K562 (cell line): Measurements from ENCODE around the gene VMP1. TPM values are rescaled to one million over a fixed set of nuclear protein-coding genes. Genes with fewer than 3 reads are reported as not detected.

ENCODE experiments used
- ATAC-seq: fragments of 200-7000 bp; cut with Tn5 transposase; 3 replicates; pipeline ENCODE4 v1.9.1; 2020; ENCODE audit warnings: moderate library complexity
- BruUV-seq: library from RNA; stranded (reverse); fragments of 400-500 nt; replicated peaks from 2 replicates; lab custom pipeline; 2021; lab: Mats Ljungman, UMichigan
- CTCF ChIA-PET: fragments of 300-600 bp; formaldehyde crosslinking; extraction: SDS; loops from one replicate; lab custom pipeline; 2021; ENCODE audit warnings: low intra/inter-chr PET ratio; lab: Yijun Ruan, JAX
- POLR2A ChIA-PET: fragments of 300-600, 350-650 bp; sonication (Branson Sonifier 250); formaldehyde crosslinking; extraction: SDS; loops from one replicate; lab custom pipeline; 2021; ENCODE audit warnings: antibody characterized with exemption, inconsistent platforms; lab: Yijun Ruan, JAX
- DNase-seq, 4 experiments: peaks; one replicate each; pipeline versions ENCODE4 v3.0.0 to v3.0.0-alpha.2; 2011 to 2018; ENCODE audit warnings: low spot score in 3 of 4, mixed read lengths in 3 of 4; ENCODE audit errors: extremely low read depth in 1 of 4
- FAIRE-seq: peaks from 2 replicates; lab custom pipeline; 2011; peaks lifted over from hg19 to GRCh38; lab: Jason Lieb, UNC
- H2AFZ ChIP-seq: 2 replicates; pipeline ENCODE4 v1.6.0; 2011; ENCODE audit warnings: low read depth, low read length, control low read depth, inconsistent platforms
- H3K27ac ChIP-seq: fragments of 200-600 bp; 3 replicates; pipeline ENCODE4 v1.8.0; 2011; ENCODE audit warnings: low read depth, mild to moderate bottlenecking, control low read depth, inconsistent platforms, low read length, moderate library complexity, mixed read lengths; ENCODE audit errors: extremely low read depth
- H3K27me3 ChIP-seq, 2 experiments: fragments of 300-600 bp in 1 of 2; 2 replicates in 1 of 2; 3 replicates in 1 of 2; pipeline versions ENCODE4 v1.6.0 to v1.8.0; 2011; ENCODE audit warnings: inconsistent platforms in 2 of 2, low read length in 2 of 2, mild to moderate bottlenecking in 1 of 2, mixed read lengths in 1 of 2, moderate library complexity in 1 of 2; ENCODE audit not compliant: control insufficient read depth in 2 of 2, insufficient read depth in 2 of 2
- H3K36me3 ChIP-seq: fragments of 300-600 bp; 3 replicates; pipeline ENCODE4 v1.8.0; 2011; ENCODE audit warnings: mild to moderate bottlenecking, low read length, inconsistent platforms; ENCODE audit not compliant: control insufficient read depth, insufficient read depth
- H3K4me1 ChIP-seq, 2 experiments: fragments of 200-600 bp in 1 of 2; replicated peaks in 1 of 2; 2 replicates in 1 of 2; 3 replicates in 1 of 2; pipeline versions ENCODE4 v1.5.1 to v1.8.0; 2011; ENCODE audit warnings: inconsistent platforms in 2 of 2, low read length in 2 of 2, mild to moderate bottlenecking in 1 of 2, mixed read lengths in 1 of 2, moderate library complexity in 1 of 2; ENCODE audit not compliant: control insufficient read depth in 2 of 2, insufficient read depth in 2 of 2
- H3K4me2 ChIP-seq: 2 replicates; pipeline ENCODE4 v1.6.1; 2011; ENCODE audit warnings: low read length, control low read depth, inconsistent platforms, mixed read lengths; ENCODE audit not compliant: insufficient read depth
- H3K4me3 ChIP-seq: fragments of 200-600 bp; sonication (generic), shearing (Covaris generic); 2 replicates; pipeline ENCODE4 v1.5.1; 2016; ENCODE audit warnings: control low read depth, inconsistent platforms
- H3K79me2 ChIP-seq: fragments of 200-600 bp; 3 replicates; pipeline ENCODE4 v1.8.0; 2011; ENCODE audit warnings: low read length, inconsistent platforms; ENCODE audit not compliant: control insufficient read depth, insufficient read depth
- H3K9ac ChIP-seq, 2 experiments: 2 replicates each; pipeline versions ENCODE4 v1.6.0 to v1.6.1; 2011; ENCODE audit warnings: low read depth in 2 of 2, low read length in 2 of 2, control low read depth in 1 of 2, inconsistent platforms in 1 of 2, mild to moderate bottlenecking in 1 of 2, mixed read lengths in 1 of 2; ENCODE audit not compliant: insufficient read depth in 1 of 2
- H3K9me1 ChIP-seq: one replicate; pipeline ENCODE4 v1.6.0; 2011; ENCODE audit warnings: inconsistent platforms, mild to moderate bottlenecking, low read length, moderate library complexity; ENCODE audit not compliant: control insufficient read depth, insufficient read depth
- H3K9me3 ChIP-seq: replicated peaks from 2 replicates; pipeline ENCODE4 v1.5.1; 2011; ENCODE audit warnings: low read depth, low read length, inconsistent platforms; ENCODE audit not compliant: control insufficient read depth, insufficient read depth
- H4K20me1 ChIP-seq: replicated peaks from 2 replicates; pipeline ENCODE4 v1.6.1; 2011; ENCODE audit warnings: low read length, inconsistent platforms, mixed read lengths; ENCODE audit not compliant: control insufficient read depth, insufficient read depth
- CBFA2T3 ChIP-seq: fragments of 450-650 bp; IDR thresholded peaks from 2 replicates; pipeline ENCODE4 v1.6.1; 2017
- CREM ChIP-seq: IDR thresholded peaks from 2 replicates; pipeline ENCODE4 v1.6.1; 2014; ENCODE audit warnings: antibody characterized with exemption, low read depth
- FIP1L1 ChIP-seq: fragments of 200-400 bp; formaldehyde crosslinking; IDR thresholded peaks from 2 replicates; pipeline ENCODE4 v1.6.1; 2018; ENCODE audit warnings: mild to moderate bottlenecking, low read depth, low read length; ENCODE audit not compliant: poor library complexity, severe bottlenecking
- JUNB ChIP-seq: fragments of 450-650 bp; formaldehyde crosslinking; conservative IDR thresholded peaks from 2 replicates; pipeline ENCODE4 v1.4.0; 2020; ENCODE audit warnings: mild to moderate bottlenecking
- PURB ChIP-seq: sonication (generic); formaldehyde crosslinking; IDR thresholded peaks from 2 replicates; pipeline ENCODE4 v1.9.0; 2021; ENCODE audit warnings: low read depth, mild to moderate bottlenecking, missing genetic modification reagents
- RFX1 ChIP-seq: fragments of 450-650 bp; IDR thresholded peaks from 2 replicates; pipeline ENCODE4 v1.6.1; 2016; ENCODE audit warnings: mild to moderate bottlenecking, moderate library complexity
- SIN3B ChIP-seq: fragments of 450-650 bp; IDR thresholded peaks from 2 replicates; pipeline ENCODE4 v1.6.1; 2017; ENCODE audit warnings: low read depth, mild to moderate bottlenecking, moderate library complexity
- TCF3 ChIP-seq: sonication (generic); formaldehyde crosslinking; IDR thresholded peaks from 2 replicates; pipeline ENCODE4 v1.4.0; 2020; ENCODE audit warnings: mild to moderate bottlenecking, missing genetic modification reagents
- TEAD1 ChIP-seq, 2 experiments: fragments of 450-650 bp in 1 of 2; sonication (generic) in 1 of 2; formaldehyde crosslinking; IDR thresholded peaks; 2 replicates each; pipeline versions ENCODE4 v1.4.0 to v1.8.0; 2020 to 2022; ENCODE audit warnings: mild to moderate bottlenecking in 2 of 2, missing genetic modification reagents in 1 of 2
- WGBS: fragments of 100-300 bp; shearing (Covaris generic); methylation state at CpG from one replicate; pipeline ENCODE4 v1.1.6; 2016; ENCODE audit warnings: low coverage, mixed read lengths; ENCODE audit not compliant: insufficient coverage; ENCODE audit errors: missing lambda C conversion rate; 5-methylcytosine and 5-hydroxymethylcytosine counted together
- in situ Hi-C: fragments of 300-500 bp; cut with MboI; formaldehyde crosslinking; loops from 4 replicates; pipeline ENCODE4 v1.15.0; 2018; ENCODE audit warnings: inconsistent platforms, mixed read lengths
- intact Hi-C: fragments of 100-400 bp; cut with micrococcal nuclease; formaldehyde crosslinking; loops from 2 replicates; pipeline ENCODE4 v1.14.2; 2022
- polyA plus RNA-seq, 8 experiments: library from polyadenylated mRNA; depleted of rRNA in 4 of 8; stranded (reverse) in 5 of 8; unstranded in 3 of 8; fragments of >200 nt; fragmentation: Nextera tagmentation in 2 of 8; fragmentation: Illumina TruSeq in 1 of 8; extraction: Ambion mirVana in 2 of 8; extraction: Trizol in 1 of 8; gene quantifications; 2 replicates each; pipeline versions ENCODE4 v1.2.1 to v1.2.3, GENCODE V29; 2011 to 2014; ENCODE audit warnings: inconsistent platforms in 1 of 8, missing spikeins in 1 of 8
- total RNA-seq, 7 experiments: library from RNA; depleted of rRNA in 6 of 7; stranded (reverse); fragments of >200 nt in 6 of 7; fragmentation: Illumina TruSeq in 2 of 7; extraction: Trizol in 2 of 7; gene quantifications; 2 replicates each; pipeline versions ENCODE4 v1.2.1 to v1.2.3, GENCODE V29; 2011 to 2021; ENCODE audit warnings: low replicate concordance in 1 of 7
- TF ChIP-seq, protein P1 (sequence below): sonication (generic); formaldehyde crosslinking; IDR thresholded peaks from 2 replicates; pipeline ENCODE4 v1.8.0; 2022; ENCODE audit warnings: mild to moderate bottlenecking, missing genetic modification reagents, borderline replicate concordance
- TF ChIP-seq, protein P2 (sequence below): IDR thresholded peaks from 3 replicates; pipeline ENCODE4 v1.6.1; 2011; ENCODE audit warnings: borderline replicate concordance, mild to moderate bottlenecking; ENCODE audit not compliant: insufficient read length, insufficient read depth
- TF ChIP-seq, protein P3 (sequence below): fragments of 200-800 bp; sonication (Bioruptor generic); IDR thresholded peaks from 2 replicates; pipeline ENCODE4 v1.6.1; 2017; ENCODE audit warnings: missing genetic modification characterization, missing compliant biosample characterization

The VMP1 gene
- total and polyA plus RNA-seq, 9 of the 15 experiments (the other 6 are each of a cell fraction or from before 2014, with no cell fraction given): 123 to 304 (median 151) TPM

DNA sequence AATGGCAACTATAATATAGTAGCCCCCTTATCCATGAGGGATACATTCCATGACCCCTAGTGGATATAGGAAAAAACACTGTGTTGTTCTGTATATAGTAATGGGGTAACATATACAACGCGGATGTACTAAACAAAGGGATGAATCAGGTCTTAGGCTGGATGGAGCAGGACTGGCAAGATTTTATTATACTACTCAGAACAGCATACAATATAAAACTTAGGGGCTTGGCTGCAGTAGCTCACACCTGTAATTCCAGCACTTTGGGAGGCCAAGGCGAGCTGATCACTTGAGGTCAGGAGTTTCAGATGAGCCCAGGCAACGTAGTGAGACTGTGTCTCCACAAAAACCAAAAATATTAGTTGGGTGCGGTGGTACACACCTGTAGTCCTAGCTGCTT is 26.8 kb downstream of the VMP1 start (continued):
- TF ChIP-seq JUNB (CRISPR knock-in tag) (no peak), TEAD1 (CRISPR knock-in tag; IDR thresholded peaks at IDR 0.05) (no peak)

DNA sequence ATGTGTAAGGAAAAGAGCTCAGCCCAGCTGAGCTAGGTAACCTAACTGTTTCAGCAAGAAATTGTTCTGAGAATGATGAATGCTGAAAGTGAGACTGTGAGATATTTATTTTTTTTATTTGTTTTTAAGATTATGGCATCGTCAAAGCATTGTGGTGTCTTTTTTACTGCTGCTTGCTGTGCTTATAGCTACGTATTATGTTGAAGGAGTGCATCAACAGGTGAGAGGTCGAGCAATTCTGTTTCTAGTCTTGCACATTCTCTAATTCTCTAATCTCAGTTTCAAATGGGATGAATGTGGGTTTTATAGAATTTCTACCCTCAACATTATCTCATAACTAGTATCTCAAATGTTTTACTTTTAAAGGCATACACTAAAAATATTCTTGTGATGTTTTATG is 29.9 kb downstream of the VMP1 start:
- BruUV-seq: no TSS peak
- CTCF ChIA-PET: no interaction called here

More for the DNA sequence above, 29.9 kb downstream of the VMP1 start:
- Histone ChIP-seq H3K36me3 (peaks cover 44% of the 10 kb centered on the region; the same call in 2 of the 3 replicates), H3K4me2 (no peak overlapping the region), H3K9me1 (no peaks in the 10 kb centered on the region), H3K9ac (no peak overlapping the region), H3K27me3 (no peaks in the 10 kb centered on the region), H2AFZ (no peak overlapping the region), H3K27ac (no peak overlapping the region), H3K9me3 (no peaks in the 10 kb centered on the region), H3K79me2 (peaks cover 5% of the 10 kb centered on the region; the same call in 1 of the 3 replicates), H4K20me1 (no peaks in the 10 kb centered on the region), H3K4me3 (no peak overlapping the region), H3K4me1 (no peaks in the 10 kb centered on the region)
- FAIRE-seq (no peak), DNase-seq (no peak), ATAC-seq (no peak)
- no peak for TF ChIP-seq SIN3B
- TF ChIP-seq, protein P1, sequence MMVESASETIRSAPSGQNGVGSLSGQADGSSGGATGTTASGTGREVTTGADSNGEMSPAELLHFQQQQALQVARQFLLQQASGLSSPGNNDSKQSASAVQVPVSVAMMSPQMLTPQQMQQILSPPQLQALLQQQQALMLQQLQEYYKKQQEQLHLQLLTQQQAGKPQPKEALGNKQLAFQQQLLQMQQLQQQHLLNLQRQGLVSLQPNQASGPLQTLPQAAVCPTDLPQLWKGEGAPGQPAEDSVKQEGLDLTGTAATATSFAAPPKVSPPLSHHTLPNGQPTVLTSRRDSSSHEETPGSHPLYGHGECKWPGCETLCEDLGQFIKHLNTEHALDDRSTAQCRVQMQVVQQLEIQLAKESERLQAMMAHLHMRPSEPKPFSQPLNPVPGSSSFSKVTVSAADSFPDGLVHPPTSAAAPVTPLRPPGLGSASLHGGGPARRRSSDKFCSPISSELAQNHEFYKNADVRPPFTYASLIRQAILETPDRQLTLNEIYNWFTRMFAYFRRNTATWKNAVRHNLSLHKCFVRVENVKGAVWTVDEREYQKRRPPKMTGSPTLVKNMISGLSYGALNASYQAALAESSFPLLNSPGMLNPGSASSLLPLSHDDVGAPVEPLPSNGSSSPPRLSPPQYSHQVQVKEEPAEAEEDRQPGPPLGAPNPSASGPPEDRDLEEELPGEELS (CRISPR knock-in tag): no peak
- TF ChIP-seq RFX1: no peak
- TF ChIP-seq, protein P2, sequence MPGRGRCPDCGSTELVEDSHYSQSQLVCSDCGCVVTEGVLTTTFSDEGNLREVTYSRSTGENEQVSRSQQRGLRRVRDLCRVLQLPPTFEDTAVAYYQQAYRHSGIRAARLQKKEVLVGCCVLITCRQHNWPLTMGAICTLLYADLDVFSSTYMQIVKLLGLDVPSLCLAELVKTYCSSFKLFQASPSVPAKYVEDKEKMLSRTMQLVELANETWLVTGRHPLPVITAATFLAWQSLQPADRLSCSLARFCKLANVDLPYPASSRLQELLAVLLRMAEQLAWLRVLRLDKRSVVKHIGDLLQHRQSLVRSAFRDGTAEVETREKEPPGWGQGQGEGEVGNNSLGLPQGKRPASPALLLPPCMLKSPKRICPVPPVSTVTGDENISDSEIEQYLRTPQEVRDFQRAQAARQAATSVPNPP: no peak
- no peak for TF ChIP-seq FIP1L1
- no peak for TF ChIP-seq TCF3 (CRISPR knock-in tag)
- TF ChIP-seq, protein P3, sequence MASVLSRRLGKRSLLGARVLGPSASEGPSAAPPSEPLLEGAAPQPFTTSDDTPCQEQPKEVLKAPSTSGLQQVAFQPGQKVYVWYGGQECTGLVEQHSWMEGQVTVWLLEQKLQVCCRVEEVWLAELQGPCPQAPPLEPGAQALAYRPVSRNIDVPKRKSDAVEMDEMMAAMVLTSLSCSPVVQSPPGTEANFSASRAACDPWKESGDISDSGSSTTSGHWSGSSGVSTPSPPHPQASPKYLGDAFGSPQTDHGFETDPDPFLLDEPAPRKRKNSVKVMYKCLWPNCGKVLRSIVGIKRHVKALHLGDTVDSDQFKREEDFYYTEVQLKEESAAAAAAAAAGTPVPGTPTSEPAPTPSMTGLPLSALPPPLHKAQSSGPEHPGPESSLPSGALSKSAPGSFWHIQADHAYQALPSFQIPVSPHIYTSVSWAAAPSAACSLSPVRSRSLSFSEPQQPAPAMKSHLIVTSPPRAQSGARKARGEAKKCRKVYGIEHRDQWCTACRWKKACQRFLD (CRISPR knock-in tag): no peak
- TF ChIP-seq PURB (CRISPR knock-in tag): no peak
- TF ChIP-seq CBFA2T3: no peak
- no peak for TF ChIP-seq CREM
- WGBS: 79% methylated on average over 3 of the region's 3 CpGs
- intact Hi-C loops: no loop called here
- in situ Hi-C loops: no loop called here
- POLR2A ChIA-PET: interaction anchor here (0.9 to 1.4 kb wide), 3 partner anchors 9 to 12 kb away, joined by 3 read pairs; no protein-coding TSS in a partner anchor
